HFF-Myc (cell line): ENCODE data around the gene NEIL1.
"Not testable (repeated sequence)": the region's sequence is repeated elsewhere in the genome, so short reads cannot be mapped to it uniquely, and the experiment has no call there.

ENCODE experiments used
- DNase-seq: peaks from one replicate; pipeline ENCODE4 v3.0.0-alpha.2; 2011; ENCODE audit warnings: low read depth; ENCODE audit errors: extremely low read depth
- H3K4me3 ChIP-seq: replicated peaks from 2 replicates; pipeline ENCODE4 v1.5.1; 2011; ENCODE audit warnings: low read depth, mild to moderate bottlenecking, control low read depth, low read length
- CTCF ChIP-seq: IDR thresholded peaks from 2 replicates; pipeline ENCODE4 v1.5.1; 2012; ENCODE audit warnings: mild to moderate bottlenecking, low read depth, low read length, control low read depth; ENCODE audit errors: missing control alignments

NEIL1 gene

DNA sequence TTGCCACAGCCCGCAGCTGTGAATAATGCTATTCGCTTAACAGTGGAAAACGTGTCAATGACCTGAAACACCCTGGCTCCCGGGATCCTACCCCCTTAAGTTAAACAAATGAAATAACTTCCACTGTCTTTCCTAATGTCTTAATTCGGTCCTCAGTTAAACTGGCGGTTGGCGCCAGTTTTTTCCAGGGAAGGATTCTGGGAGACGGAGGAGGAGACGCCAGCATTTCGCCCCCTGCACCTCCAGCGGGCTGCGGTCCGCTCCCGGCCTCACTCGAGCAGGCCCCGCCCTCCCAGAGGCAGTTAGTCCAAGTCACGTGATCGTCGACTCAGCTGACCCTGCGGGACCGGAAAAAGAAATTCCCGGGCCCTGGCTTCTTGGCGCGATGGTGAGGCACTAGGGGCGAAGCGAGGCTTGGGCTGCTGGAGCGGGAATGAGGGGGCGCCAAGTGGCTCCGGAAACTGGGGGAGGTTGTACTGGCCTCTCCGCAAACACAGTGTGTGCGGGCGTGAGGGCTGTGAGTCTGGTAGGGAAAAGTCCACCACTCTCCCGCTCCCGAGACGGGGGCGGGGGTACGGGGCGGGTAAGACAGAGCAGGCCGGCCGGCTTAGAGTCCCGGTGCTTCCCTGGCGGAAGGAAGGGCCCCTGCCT is 11.0 kb upstream of the NEIL1 start, which contains the start of gene COMMD4:
COMMD4 (plus strand) TSS at position 359 of the 651 bp plus-strand sequence; CDS start at position 386, 27 bp downstream.
- H3K4me3 ChIP-seq: peak within 1 kb of the TSS; percentile 85
- TF ChIP-seq CTCF: no peak
- peak; percentile 78 for DNase-seq

DNA sequence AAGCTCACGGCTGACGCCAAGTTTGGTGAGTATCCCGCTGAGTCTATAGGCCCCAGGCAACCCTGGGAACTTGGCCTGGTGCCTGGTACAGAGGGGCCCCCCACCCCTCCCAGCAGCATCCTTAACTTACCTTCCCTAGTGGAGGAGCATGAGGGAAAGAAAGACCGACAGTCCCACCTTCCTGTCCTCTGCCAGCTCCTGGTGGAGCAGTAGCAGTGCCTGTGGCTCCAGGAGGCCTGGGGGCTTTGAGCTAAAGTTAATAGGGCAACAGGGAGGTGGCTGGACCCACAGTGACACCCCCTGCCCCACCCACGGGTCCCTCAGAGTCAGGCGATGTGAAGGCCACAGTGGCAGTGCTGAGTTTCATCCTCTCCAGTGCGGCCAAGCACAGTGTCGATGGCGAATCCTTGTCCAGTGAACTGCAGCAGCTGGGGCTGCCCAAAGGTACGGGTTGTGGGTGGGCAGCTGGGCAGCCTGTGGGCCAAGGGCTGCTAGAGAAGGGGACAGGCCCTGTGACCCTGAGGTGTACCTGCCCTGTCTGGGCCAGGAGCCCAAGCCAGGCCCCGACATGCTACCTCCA is 8.1 kb upstream of the NEIL1 start:
- no peak overlapping the region for H3K4me3 ChIP-seq
- no peak for TF ChIP-seq CTCF

GRCh38 chr15:75339531-75340240 is 7.2 kb upstream of the NEIL1 start:
- no peak for TF ChIP-seq CTCF
- H3K4me3 ChIP-seq: no peak overlapping the region
- DNase-seq: no peak

More for the DNA sequence above, 8.1 kb upstream of the NEIL1 start:
- no peak for DNase-seq

DNA sequence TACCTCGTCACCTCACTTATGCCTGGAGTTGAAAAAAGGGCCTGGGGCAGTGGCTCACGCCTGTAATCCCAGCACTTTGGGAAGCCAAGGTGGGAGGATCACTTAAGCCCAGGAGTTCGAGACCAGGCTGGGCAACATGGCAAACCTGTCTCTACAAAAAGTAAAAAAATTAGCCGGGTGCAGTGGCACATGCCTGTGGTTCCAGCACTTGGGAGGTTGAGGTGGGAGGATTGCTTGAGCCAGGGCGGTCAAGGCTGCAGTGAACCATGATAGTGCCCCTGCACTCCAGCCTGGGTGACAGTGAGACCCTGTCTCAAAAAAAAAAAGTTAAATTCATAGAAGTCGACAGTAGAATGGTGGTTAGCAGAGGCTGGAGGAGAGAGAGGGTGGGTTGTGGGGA is 4.6 kb upstream of the NEIL1 start:
- no peak overlapping the region for H3K4me3 ChIP-seq
- no peak for DNase-seq
- no peak for TF ChIP-seq CTCF

- not testable (repeated sequence) for H3K4me3 ChIP-seq, DNase-seq
Observed at GRCh38 chr15:75343953-75344352, 2.9 kb upstream of the NEIL1 start.

DNA sequence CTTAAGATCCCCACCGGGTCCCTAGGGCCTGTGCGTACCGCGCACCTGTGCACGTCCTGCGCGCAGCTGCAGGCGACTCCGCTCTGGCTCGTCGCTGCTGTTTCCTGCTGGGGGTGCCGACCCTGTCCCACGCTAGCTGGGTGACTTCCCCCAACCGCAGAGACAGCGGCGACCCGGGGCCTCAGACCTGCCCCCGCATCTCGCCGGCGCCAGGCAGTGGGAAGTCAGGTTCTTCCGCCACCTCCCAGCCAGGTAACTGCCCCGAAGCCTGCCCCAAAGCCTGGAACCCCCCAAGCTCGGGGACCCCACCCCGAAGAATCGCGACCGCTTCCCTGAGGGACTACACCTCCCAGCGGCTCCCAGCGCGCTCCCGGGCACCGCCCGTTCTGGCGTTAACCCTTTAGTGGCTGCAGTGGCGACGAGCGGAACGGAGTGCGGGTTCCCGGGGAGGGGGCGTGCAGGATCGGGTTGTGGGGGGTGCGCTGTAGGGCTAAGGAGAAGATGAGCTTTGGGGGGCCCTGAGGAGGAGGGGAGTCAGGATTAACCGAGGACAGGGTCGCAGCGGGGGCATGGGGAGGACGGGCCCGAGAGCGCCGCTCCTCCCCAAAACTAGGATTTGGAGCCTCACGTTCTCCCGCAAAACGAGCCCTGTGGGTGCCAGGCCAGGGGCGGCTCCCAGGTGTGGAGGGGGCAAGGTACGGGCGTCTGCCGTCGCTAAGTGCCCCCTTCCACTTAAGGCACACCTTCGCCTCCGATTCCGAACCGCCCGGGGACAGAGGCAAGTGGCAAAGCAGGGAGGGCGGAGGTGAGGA is 589 bp downstream of the NEIL1 start:
- no peak for TF ChIP-seq CTCF
- DNase-seq: no peak
- H3K4me3 ChIP-seq: peak overlapping the region; percentile 52
